HepG2 (cell line): ENCODE data around the gene MRPL36. TPM values are rescaled to one million over a fixed set of nuclear protein-coding genes. Genes with fewer than 3 reads are reported as not detected.

ENCODE experiments used
- ATAC-seq: fragments of 200-7000 bp; cut with Tn5 transposase; 3 replicates; pipeline ENCODE4 v1.9.1; 2020; ENCODE audit warnings: mild to moderate bottlenecking, moderate library complexity
- BruUV-seq: library from RNA; stranded (reverse); fragments of 400-500 nt; replicated peaks from 2 replicates; lab custom pipeline; 2021; lab: Mats Ljungman, UMichigan
- CTCF ChIA-PET: fragments of 300-600 bp; formaldehyde crosslinking; extraction: SDS; loops from one replicate; lab custom pipeline; 2021; ENCODE audit warnings: low total read pairs, inconsistent platforms, low intra/inter-chr PET ratio; lab: Yijun Ruan, JAX
- POLR2A ChIA-PET: fragments of 350-600 bp; sonication (Branson Sonifier 250); formaldehyde crosslinking; loops from one replicate; lab custom pipeline; 2020; ENCODE audit warnings: antibody characterized with exemption, inconsistent platforms; lab: Yijun Ruan, JAX
- DNase-seq: peaks from one replicate; pipeline ENCODE4 v3.0.0-alpha.2; 2015; ENCODE audit warnings: low spot score
- FAIRE-seq: peaks from 3 replicates; lab custom pipeline; 2011; peaks lifted over from hg19 to GRCh38; lab: Jason Lieb, UNC
- H2AFZ ChIP-seq: one replicate; pipeline ENCODE4 v1.6.1; 2011; ENCODE audit warnings: low read length, inconsistent platforms
- H3K27ac ChIP-seq: fragments of 300-600 bp; 3 replicates; pipeline ENCODE4 v1.8.0; 2011; ENCODE audit warnings: mixed run types, mild to moderate bottlenecking, mixed read lengths, low read length, inconsistent platforms; ENCODE audit not compliant: insufficient read depth; ENCODE audit errors: extremely low read length
- H3K27me3 ChIP-seq, 2 experiments: fragments of 200-600 bp in 1 of 2; 2 replicates in 1 of 2; 3 replicates in 1 of 2; pipeline versions ENCODE4 v1.6.0 to v1.8.0; 2011; ENCODE audit warnings: low read length in 2 of 2, mild to moderate bottlenecking in 2 of 2, moderate library complexity in 2 of 2, inconsistent platforms in 1 of 2; ENCODE audit not compliant: insufficient read depth in 2 of 2, control insufficient read depth in 1 of 2
- H3K36me3 ChIP-seq, 2 experiments: fragments of 200-600 bp in 1 of 2; replicated peaks in 1 of 2; 2 replicates in 1 of 2; 3 replicates in 1 of 2; pipeline versions ENCODE4 v1.5.1 to v1.8.0; 2011; ENCODE audit warnings: low read length in 2 of 2, inconsistent platforms in 1 of 2; ENCODE audit not compliant: insufficient read depth in 2 of 2, control insufficient read depth in 1 of 2
- H3K4me1 ChIP-seq: 2 replicates; pipeline ENCODE4 v1.5.1; 2012; ENCODE audit warnings: low read length, inconsistent platforms; ENCODE audit not compliant: insufficient read depth
- H3K4me2 ChIP-seq: 2 replicates; pipeline ENCODE4 v1.6.0; 2011; ENCODE audit warnings: low read depth, low read length, inconsistent platforms
- H3K4me3 ChIP-seq, 3 experiments: fragments of 200-600 bp in 1 of 3; sonication (generic), shearing (Covaris generic) in 1 of 3; replicated peaks in 1 of 3; 2 replicates each; pipeline ENCODE4 v1.5.1; 2011 to 2016; ENCODE audit warnings: low read length in 3 of 3, inconsistent platforms in 2 of 3, low read depth in 2 of 3, mild to moderate bottlenecking in 2 of 3, control low read depth in 1 of 3, mixed read lengths in 1 of 3; ENCODE audit not compliant: insufficient read depth in 1 of 3
- H3K79me2 ChIP-seq: one replicate; pipeline ENCODE4 v1.6.1; 2011; ENCODE audit warnings: low read length, inconsistent platforms; ENCODE audit not compliant: insufficient read depth
- H3K9ac ChIP-seq: 2 replicates; pipeline ENCODE4 v1.6.0; 2011; ENCODE audit warnings: mild to moderate bottlenecking, low read depth, low read length, inconsistent platforms; ENCODE audit not compliant: insufficient read depth
- H3K9me3 ChIP-seq: 2 replicates; pipeline ENCODE4 v1.5.1; 2012; ENCODE audit warnings: mild to moderate bottlenecking, low read length
- H4K20me1 ChIP-seq: 2 replicates; pipeline ENCODE4 v1.6.0; 2011; ENCODE audit warnings: inconsistent platforms, mild to moderate bottlenecking, low read length, moderate library complexity; ENCODE audit not compliant: insufficient read depth
- ASH2L ChIP-seq: fragments of 300-600, 200-600 bp; sonication (generic); IDR thresholded peaks from 2 replicates; pipeline ENCODE4 v1.7.0; 2017; ENCODE audit warnings: low read depth, mild to moderate bottlenecking, moderate library complexity, mixed read lengths, low read length; ENCODE audit not compliant: insufficient read length
- GZF1 ChIP-seq: sonication (generic); formaldehyde crosslinking; IDR thresholded peaks from 2 replicates; pipeline ENCODE4 v1.5.1; 2020; ENCODE audit warnings: mild to moderate bottlenecking, missing genetic modification reagents
- HNRNPUL1 ChIP-seq: fragments of 200-400 bp; formaldehyde crosslinking; IDR thresholded peaks from 2 replicates; pipeline ENCODE4 v1.6.1; 2017; ENCODE audit warnings: low read depth, mild to moderate bottlenecking, low read length, moderate library complexity
- KAT7 ChIP-seq: IDR thresholded peaks from 2 replicates; pipeline ENCODE4 v1.6.1; 2018; ENCODE audit warnings: borderline replicate concordance, missing compliant biosample characterization
- MBD4 ChIP-seq: IDR thresholded peaks from 2 replicates; pipeline ENCODE4 v1.6.1; 2012; ENCODE audit warnings: low read length, inconsistent platforms, borderline replicate concordance
- NFE2 ChIP-seq: sonication (generic); formaldehyde crosslinking; IDR thresholded peaks from 2 replicates; pipeline ENCODE4 v1.4.0; 2020; ENCODE audit warnings: missing genetic modification reagents
- SMAD3 ChIP-seq: sonication (generic); formaldehyde crosslinking; IDR thresholded peaks from 2 replicates; pipeline ENCODE4 v1.4.0; 2020; ENCODE audit warnings: missing genetic modification reagents
- SRF ChIP-seq: IDR thresholded peaks from 2 replicates; pipeline ENCODE4 v1.6.1; 2011; ENCODE audit warnings: mild to moderate bottlenecking, low read depth, low read length, moderate library complexity
- SRY ChIP-seq: sonication (generic); formaldehyde crosslinking; IDR thresholded peaks from 2 replicates; pipeline ENCODE4 v1.8.0; 2022; ENCODE audit warnings: mild to moderate bottlenecking, missing genetic modification reagents
- YEATS2 ChIP-seq: sonication (generic); formaldehyde crosslinking; IDR thresholded peaks from 2 replicates; pipeline ENCODE4 v1.4.0; 2020; ENCODE audit warnings: missing genetic modification reagents, borderline replicate concordance
- ZNF160 ChIP-seq: sonication (generic); formaldehyde crosslinking; IDR thresholded peaks from 2 replicates; pipeline ENCODE4 v1.8.0; 2022; ENCODE audit warnings: mild to moderate bottlenecking, inconsistent platforms, missing genetic modification reagents
- ZNF678 ChIP-seq: sonication (generic); formaldehyde crosslinking; IDR thresholded peaks from 2 replicates; pipeline ENCODE4 v1.4.0; 2020; ENCODE audit warnings: mild to moderate bottlenecking, missing genetic modification reagents
- WGBS: methylation state at CpG from one replicate; pipeline ENCODE4 v1.1.6; 2017; ENCODE audit warnings: low lambda C conversion rate; 5-methylcytosine and 5-hydroxymethylcytosine counted together
- in situ Hi-C: cut with HindIII; loops from 2 replicates; pipeline ENCODE4 v1.10.0; 2017; ENCODE audit warnings: low pct_unique_long_range_greater_than_20kb; ENCODE audit not compliant: extremely low pct_ligation_motif_present
- intact Hi-C: fragments of 100-400 bp; cut with micrococcal nuclease; formaldehyde crosslinking; loops from one replicate; pipeline ENCODE4 v1.10.0; 2022; ENCODE audit not compliant: unreplicated experiment
- polyA plus RNA-seq, 8 experiments: library from polyadenylated mRNA; depleted of rRNA in 3 of 8; stranded (reverse) in 7 of 8; unstranded in 1 of 8; fragments of >200 nt; fragmentation: Illumina TruSeq in 4 of 8; extraction: Trizol in 4 of 8; gene quantifications; 2 replicates each; pipeline versions ENCODE4 v1.2.1 to v1.2.3, GENCODE V29; 2011 to 2016; ENCODE audit warnings: low read depth in 4 of 8, missing spikeins in 1 of 8, mixed read lengths in 1 of 8; ENCODE audit not compliant: insufficient read depth in 1 of 8
- total RNA-seq, 5 experiments: library from RNA; depleted of rRNA; stranded (reverse); fragments of >200 nt; fragmentation: Illumina TruSeq; extraction: Trizol; gene quantifications; 2 replicates each; pipeline ENCODE4 v1.2.3, GENCODE V29; 2016; ENCODE audit warnings: low read depth in 1 of 5
- TF ChIP-seq, protein P1 (sequence below): sonication (generic); formaldehyde crosslinking; IDR thresholded peaks from 2 replicates; pipeline ENCODE4 v1.9.0; 2021; ENCODE audit warnings: mild to moderate bottlenecking, missing genetic modification reagents

MRPL36 gene
- total and polyA plus RNA-seq, 2 of the 13 experiments (the other 11 are each of a cell fraction or from before 2014, with no cell fraction given), result 71.3 to 113 TPM

DNA sequence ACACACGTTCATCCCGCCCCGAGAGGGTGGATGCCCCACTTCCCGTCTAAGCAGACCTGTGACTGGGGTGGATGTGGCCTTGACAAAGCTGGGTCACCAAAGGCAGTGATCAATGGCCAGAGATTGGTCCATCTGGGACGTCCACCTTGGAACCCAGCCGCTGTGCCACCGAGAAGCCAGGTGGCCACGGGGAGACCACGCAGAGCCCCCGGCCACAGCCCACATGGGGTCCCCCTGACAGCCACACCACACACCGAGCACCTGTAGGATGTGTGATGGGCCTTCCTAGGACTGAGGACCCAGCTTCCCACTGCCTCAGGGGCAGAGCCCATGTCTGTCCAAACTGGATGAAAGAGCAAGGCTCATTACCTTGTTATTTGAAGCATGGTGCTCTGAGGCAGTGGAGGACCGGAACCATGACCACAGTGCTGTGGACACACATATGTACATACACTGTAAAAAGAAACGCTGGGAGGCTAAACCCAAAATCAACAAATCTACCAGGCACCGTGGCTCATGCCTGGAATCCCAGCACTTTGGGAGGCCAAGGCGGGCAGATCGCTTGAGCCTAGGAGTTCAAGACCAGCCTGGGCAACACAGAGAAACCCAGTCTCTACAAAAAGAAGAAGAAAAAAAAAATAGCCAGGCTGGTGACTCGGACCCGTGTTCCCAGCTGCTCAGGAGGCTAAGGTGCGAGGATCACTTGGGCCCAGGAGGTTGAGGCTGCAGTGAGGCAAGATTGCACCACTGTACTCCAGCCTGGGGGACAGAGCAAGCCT is 50.1 kb downstream of the MRPL36 start:
- Histone ChIP-seq H2AFZ (no peak overlapping the region), H3K9ac (no peak overlapping the region), H3K27me3 (peaks cover 6 to 88% of the 10 kb centered on the region in 2 experiments; a peak in 4 of 5 replicates), H4K20me1 (no peaks in the 10 kb centered on the region), H3K4me1 (no peaks in the 10 kb centered on the region), H3K9me3 (no peaks in the 10 kb centered on the region), H3K36me3 (no peaks in the 10 kb centered on the region), H3K4me2 (no peak overlapping the region), H3K27ac (no peak overlapping the region), H3K79me2 (no peaks in the 10 kb centered on the region), H3K4me3 (no peak overlapping the region)
- POLR2A ChIA-PET, result no interaction called here
- DNase-seq (no peak), FAIRE-seq (no peak), ATAC-seq (no peak)
- TF ChIP-seq ASH2L, result no peak
- TF ChIP-seq, protein P1, sequence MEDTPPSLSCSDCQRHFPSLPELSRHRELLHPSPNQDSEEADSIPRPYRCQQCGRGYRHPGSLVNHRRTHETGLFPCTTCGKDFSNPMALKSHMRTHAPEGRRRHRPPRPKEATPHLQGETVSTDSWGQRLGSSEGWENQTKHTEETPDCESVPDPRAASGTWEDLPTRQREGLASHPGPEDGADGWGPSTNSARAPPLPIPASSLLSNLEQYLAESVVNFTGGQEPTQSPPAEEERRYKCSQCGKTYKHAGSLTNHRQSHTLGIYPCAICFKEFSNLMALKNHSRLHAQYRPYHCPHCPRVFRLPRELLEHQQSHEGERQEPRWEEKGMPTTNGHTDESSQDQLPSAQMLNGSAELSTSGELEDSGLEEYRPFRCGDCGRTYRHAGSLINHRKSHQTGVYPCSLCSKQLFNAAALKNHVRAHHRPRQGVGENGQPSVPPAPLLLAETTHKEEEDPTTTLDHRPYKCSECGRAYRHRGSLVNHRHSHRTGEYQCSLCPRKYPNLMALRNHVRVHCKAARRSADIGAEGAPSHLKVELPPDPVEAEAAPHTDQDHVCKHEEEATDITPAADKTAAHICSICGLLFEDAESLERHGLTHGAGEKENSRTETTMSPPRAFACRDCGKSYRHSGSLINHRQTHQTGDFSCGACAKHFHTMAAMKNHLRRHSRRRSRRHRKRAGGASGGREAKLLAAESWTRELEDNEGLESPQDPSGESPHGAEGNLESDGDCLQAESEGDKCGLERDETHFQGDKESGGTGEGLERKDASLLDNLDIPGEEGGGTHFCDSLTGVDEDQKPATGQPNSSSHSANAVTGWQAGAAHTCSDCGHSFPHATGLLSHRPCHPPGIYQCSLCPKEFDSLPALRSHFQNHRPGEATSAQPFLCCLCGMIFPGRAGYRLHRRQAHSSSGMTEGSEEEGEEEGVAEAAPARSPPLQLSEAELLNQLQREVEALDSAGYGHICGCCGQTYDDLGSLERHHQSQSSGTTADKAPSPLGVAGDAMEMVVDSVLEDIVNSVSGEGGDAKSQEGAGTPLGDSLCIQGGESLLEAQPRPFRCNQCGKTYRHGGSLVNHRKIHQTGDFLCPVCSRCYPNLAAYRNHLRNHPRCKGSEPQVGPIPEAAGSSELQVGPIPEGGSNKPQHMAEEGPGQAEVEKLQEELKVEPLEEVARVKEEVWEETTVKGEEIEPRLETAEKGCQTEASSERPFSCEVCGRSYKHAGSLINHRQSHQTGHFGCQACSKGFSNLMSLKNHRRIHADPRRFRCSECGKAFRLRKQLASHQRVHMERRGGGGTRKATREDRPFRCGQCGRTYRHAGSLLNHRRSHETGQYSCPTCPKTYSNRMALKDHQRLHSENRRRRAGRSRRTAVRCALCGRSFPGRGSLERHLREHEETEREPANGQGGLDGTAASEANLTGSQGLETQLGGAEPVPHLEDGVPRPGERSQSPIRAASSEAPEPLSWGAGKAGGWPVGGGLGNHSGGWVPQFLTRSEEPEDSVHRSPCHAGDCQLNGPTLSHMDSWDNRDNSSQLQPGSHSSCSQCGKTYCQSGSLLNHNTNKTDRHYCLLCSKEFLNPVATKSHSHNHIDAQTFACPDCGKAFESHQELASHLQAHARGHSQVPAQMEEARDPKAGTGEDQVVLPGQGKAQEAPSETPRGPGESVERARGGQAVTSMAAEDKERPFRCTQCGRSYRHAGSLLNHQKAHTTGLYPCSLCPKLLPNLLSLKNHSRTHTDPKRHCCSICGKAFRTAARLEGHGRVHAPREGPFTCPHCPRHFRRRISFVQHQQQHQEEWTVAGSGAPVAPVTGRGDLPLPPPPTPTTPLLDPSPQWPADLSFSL (CRISPR knock-in tag), result no peak
- no peak for TF ChIP-seq HNRNPUL1
- no peak for TF ChIP-seq SRY
- TF ChIP-seq MBD4, result no peak
- no peak for TF ChIP-seq YEATS2 (CRISPR knock-in tag)
- no peak for TF ChIP-seq ZNF678
- no peak for TF ChIP-seq KAT7
- TF ChIP-seq SMAD3 (CRISPR knock-in tag), result no peak
- TF ChIP-seq GZF1, result no peak
- no peak for TF ChIP-seq NFE2 (CRISPR knock-in tag)
- no peak for TF ChIP-seq ZNF160 (CRISPR knock-in tag)
- TF ChIP-seq SRF, result no peak
- in situ Hi-C loops, result no loop called here
- CTCF ChIA-PET, result no interaction called here
- intact Hi-C loops, result no loop called here
- WGBS, result 7% methylated on average over 12 of the region's 19 CpGs
- BruUV-seq, result no TSS peak
